ENCODE measurements around the gene WNT2B.

Gene WNT2B

DNA sequence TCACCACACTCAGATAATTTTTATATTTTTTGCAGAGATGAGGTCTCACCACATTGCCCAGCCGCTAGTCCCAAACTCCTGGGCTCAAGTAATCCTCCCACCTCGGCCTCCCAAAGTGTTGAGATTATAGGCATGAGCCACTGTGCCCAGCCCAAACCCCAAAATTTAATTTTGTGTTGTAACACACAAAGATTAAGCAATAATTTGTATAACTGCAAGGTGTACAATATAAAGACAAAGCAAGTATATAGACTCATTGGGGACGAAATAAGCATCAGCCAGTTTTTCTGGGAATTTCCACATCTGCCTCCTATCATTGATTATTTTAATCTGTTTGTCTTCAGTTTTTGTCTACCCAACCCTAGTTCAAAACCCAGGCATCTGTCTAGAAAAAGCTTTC is 67.5 kb downstream of the WNT2B start:
- no peak for DNase-seq (ENCODE audit: low read depth)
- TF ChIP-seq, protein P1, sequence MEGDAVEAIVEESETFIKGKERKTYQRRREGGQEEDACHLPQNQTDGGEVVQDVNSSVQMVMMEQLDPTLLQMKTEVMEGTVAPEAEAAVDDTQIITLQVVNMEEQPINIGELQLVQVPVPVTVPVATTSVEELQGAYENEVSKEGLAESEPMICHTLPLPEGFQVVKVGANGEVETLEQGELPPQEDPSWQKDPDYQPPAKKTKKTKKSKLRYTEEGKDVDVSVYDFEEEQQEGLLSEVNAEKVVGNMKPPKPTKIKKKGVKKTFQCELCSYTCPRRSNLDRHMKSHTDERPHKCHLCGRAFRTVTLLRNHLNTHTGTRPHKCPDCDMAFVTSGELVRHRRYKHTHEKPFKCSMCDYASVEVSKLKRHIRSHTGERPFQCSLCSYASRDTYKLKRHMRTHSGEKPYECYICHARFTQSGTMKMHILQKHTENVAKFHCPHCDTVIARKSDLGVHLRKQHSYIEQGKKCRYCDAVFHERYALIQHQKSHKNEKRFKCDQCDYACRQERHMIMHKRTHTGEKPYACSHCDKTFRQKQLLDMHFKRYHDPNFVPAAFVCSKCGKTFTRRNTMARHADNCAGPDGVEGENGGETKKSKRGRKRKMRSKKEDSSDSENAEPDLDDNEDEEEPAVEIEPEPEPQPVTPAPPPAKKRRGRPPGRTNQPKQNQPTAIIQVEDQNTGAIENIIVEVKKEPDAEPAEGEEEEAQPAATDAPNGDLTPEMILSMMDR (IDR thresholded peaks at IDR 0.05; ENCODE audit: low read depth, low read length, missing control alignments) = no peak

More for the DNA sequence above, 67.5 kb downstream of the WNT2B start:
- H3K4me3 ChIP-seq (ENCODE audit: low read depth, low read length) = no peak overlapping the region

Data from GM12864 (cell line).